ENCODE data around the gene HGFAC.

The HGFAC gene

GRCh38 chr4:3436798-3437581 lies 4.8 kb upstream of the HGFAC start:
- Histone ChIP-seq H3K9ac (no peak overlapping the region), H3K27ac (no peak overlapping the region), H3K27me3 (ENCODE audit: control insufficient read depth, insufficient read depth, low read length) (no peaks in the 10 kb centered on the region), H2AFZ (no peak overlapping the region), H3K4me1 (no peaks in the 10 kb centered on the region), H3K36me3 (ENCODE audit: control insufficient read depth, insufficient read depth, low read length) (no peaks in the 10 kb centered on the region), H3K4me3 (ENCODE audit: low read depth, low read length) (no peak overlapping the region), H3K9me3 (ENCODE audit: control insufficient read depth, low read length) (no peaks in the 10 kb centered on the region), H3K4me2 (ENCODE audit: low read length) (no peak overlapping the region), H3K79me2 (no peaks in the 10 kb centered on the region)
- TF ChIP-seq CTCF (IDR thresholded peaks at IDR 0.05) = no peak

GRCh38 chr4:3437582-3437936 lies 4.2 kb upstream of the HGFAC start:
- no peak overlapping the region for H3K9ac ChIP-seq
- H3K4me3 ChIP-seq (ENCODE audit: low read depth, low read length) = no peak overlapping the region
- no peaks in the 10 kb centered on the region for H3K4me1 ChIP-seq
- H3K9me3 ChIP-seq (ENCODE audit: control insufficient read depth, low read length) = no peaks in the 10 kb centered on the region
- H3K4me2 ChIP-seq (ENCODE audit: low read length) = no peak overlapping the region
- H3K79me2 ChIP-seq = no peaks in the 10 kb centered on the region
- no peak for TF ChIP-seq CTCF (IDR thresholded peaks at IDR 0.05)
- H2AFZ ChIP-seq = no peak overlapping the region
- H3K36me3 ChIP-seq (ENCODE audit: control insufficient read depth, insufficient read depth, low read length) = no peaks in the 10 kb centered on the region
- H3K27ac ChIP-seq = no peak overlapping the region
- no peaks in the 10 kb centered on the region for H3K27me3 ChIP-seq (ENCODE audit: control insufficient read depth, insufficient read depth, low read length)

- Histone ChIP-seq H3K79me2 (no peaks in the 10 kb centered on the region), H3K4me3 (ENCODE audit: low read depth, low read length) (no peak overlapping the region), H3K36me3 (ENCODE audit: control insufficient read depth, insufficient read depth, low read length) (no peaks in the 10 kb centered on the region), H2AFZ (no peak overlapping the region), H3K27me3 (ENCODE audit: control insufficient read depth, insufficient read depth, low read length) (no peaks in the 10 kb centered on the region), H3K9ac (no peak overlapping the region), H3K27ac (no peak overlapping the region), H3K4me1 (no peaks in the 10 kb centered on the region), H3K9me3 (ENCODE audit: control insufficient read depth, low read length) (no peaks in the 10 kb centered on the region), H3K4me2 (ENCODE audit: low read length) (no peak overlapping the region)
- no peak for TF ChIP-seq CTCF (IDR thresholded peaks at IDR 0.05)
Observed at GRCh38 chr4:3437998-3438846, 3.5 kb upstream of the HGFAC start.

GRCh38 chr4:3438847-3439180 lies 3.0 kb upstream of the HGFAC start:
- no peaks in the 10 kb centered on the region for H3K27me3 ChIP-seq (ENCODE audit: control insufficient read depth, insufficient read depth, low read length)
- H3K4me3 ChIP-seq (ENCODE audit: low read depth, low read length) = no peak overlapping the region
- H3K27ac ChIP-seq = no peak overlapping the region
- H2AFZ ChIP-seq = no peak overlapping the region
- no peaks in the 10 kb centered on the region for H3K4me1 ChIP-seq
- no peak overlapping the region for H3K4me2 ChIP-seq (ENCODE audit: low read length)
- H3K9ac ChIP-seq = no peak overlapping the region
- no peaks in the 10 kb centered on the region for H3K79me2 ChIP-seq
- no peaks in the 10 kb centered on the region for H3K9me3 ChIP-seq (ENCODE audit: control insufficient read depth, low read length)
- H3K36me3 ChIP-seq (ENCODE audit: control insufficient read depth, insufficient read depth, low read length) = no peaks in the 10 kb centered on the region
- no peak for TF ChIP-seq CTCF (IDR thresholded peaks at IDR 0.05)

Data from parathyroid adenoma (tissue), 2 donors.